ENCODE results near the gene UBA3.
A peak's percentile ranks its signal among the peaks of the same experiment; 100 is the strongest.

The UBA3 gene

DNA sequence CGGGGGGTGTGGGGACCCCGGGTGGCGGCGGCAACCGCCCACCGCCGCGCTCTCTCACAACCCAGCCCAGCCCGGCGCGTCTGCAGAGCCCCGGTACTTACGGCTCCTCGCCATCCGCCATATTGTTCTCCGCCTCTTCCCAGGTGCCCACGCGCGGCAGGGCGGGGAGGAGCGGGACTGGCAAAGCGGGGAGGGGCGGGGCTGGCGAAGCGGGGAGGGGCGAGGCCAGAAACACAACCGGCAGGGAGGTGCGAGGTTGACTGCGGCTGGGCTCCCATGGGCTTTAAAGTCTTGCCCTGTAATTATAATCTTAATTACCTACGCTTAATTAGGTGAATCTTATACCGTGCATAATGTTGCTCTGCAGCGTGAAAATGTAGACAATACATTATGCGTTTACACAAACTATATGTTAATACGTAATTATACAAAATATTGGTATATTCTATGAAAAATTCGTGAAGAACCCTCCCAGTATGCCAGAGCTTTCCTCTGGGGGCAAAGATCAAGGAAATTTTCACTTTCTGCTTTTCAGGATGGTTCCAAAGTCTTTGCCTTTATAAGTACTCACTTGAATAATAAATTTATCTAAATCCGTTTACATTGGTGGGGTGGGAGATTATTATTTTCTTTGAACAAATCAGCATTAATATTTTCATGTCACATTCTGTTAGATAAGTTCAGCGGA is at the start of gene UBA3:
Gene UBA3, minus strand, starts transcription at position 133 of the 688 bp plus-strand sequence. Its CDS starts 12 bp downstream, at position 121.
- DNase-seq: peak; percentile 97

DNA sequence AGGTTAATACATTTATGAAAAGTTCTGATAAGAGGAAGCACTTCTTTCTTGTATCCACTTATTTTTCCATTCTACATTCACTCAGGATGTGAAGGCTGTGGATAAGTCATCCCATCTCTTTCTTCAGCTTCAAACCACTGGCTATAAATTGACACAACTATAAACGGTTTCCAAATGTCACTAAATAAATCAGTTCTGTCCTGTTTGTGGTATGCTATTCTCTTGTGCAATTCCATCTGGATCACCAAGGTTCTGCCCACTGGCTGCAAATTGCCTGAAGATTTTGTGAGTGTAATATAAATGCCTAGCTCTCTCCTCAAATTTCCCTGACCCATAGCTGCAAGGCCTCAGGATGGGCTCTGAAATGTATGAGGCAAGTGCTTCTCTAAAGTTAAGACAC is 49.4 kb upstream of the UBA3 start:
- DNase-seq: no peak

DNA sequence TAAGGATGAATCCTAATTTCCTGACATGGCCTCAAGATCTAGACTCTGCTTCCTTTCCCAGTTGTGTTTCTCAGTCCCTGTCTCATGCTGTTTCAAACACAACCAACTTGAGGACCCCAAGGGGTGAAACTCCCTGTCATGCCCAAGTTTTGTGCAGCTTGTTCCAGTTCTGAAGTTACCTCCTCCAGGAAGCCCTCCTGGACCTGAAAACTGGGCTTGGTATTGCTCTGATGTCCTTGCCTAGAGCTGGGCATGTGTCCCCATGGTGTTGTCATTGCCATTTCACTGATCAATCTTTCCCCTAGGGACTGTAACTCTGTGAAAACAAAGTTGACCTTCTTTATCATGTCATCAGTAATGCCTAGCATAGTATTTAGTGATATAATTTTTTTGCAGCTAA is 48.3 kb upstream of the UBA3 start:
- DNase-seq: no peak

DNA sequence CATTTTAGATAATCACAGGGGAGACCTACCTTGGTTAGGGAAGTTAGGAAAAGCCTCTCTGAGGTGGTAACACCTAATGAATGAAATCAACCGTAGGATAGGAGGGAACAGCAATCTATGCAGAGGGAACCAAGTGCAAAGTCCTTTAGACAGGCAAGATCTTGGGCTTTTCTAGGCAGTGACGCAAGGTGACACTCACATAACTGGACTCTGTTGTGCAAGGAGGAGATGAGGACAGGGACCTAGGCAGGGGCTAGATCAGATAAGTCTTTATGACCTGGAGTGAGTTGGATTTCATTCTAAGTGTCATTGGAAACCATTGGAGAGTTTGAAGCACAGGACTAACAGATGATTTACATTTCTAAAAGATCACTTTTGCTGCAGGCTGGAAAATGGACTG is 46.8 kb upstream of the UBA3 start:
- DNase-seq: no peak

DNA sequence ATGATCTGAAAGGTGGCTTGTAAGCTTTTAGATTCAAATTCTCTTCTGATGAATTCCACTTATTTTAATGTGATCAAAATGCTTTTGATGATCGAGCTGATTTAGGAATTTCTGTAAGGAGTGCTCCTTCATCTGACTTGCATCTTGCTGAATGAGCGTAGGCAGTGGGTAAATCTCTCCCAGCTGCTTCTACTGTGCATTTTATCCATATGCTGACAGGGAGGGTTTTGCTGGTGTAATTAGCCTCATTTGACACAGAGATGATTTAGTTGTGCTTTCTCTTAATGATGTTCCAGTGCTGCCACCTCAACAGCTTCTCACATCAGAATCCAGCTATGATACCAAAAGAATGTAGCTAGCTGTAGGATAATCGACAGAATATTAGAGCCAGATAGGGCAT is 46.1 kb upstream of the UBA3 start:
- DNase-seq: no peak

DNA sequence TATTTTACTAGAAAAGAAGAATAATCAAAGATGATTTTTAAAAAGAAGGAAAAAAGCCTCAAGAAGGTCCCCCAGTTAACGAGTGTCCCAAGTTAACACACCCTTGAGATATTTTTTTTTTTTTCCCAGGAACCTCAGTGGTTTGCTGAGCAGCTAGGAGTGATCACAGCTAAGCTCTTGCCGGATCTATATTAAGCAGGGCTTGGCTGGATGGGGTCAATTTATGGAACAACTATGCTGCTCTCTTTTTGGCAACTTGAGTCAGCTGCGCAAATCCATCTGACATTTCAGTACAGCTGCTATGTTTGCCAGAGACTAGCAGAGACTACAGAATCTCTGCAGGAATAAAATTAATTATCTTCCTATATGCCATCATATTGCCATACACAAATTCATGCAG is 42.2 kb upstream of the UBA3 start, which contains the start of gene LMOD3:
Gene LMOD3, minus strand, starts transcription at position 193 of the 400 bp plus-strand sequence. CDS start 209 bp downstream, outside the sequence.
- DNase-seq: no peak

DNA sequence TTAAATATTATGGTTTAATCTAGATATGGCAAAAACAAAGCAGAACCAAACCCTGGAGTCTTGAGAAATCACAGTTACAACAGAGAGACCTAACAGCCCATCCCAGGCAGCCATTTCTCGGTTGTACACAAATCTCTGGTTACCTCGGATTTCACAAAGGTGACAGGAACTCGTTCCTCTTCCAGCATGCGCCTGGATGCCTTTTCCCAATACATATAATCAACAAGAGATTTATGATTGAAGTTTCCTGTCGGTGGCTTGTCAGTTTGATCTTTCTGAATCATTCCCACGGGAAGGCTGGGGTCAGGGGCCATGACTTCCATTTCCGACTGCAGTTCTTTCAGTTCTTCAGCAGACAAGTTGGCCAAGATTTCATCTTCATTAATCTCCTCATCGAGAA is 41.8 kb upstream of the UBA3 start:
- no peak for DNase-seq

DNA sequence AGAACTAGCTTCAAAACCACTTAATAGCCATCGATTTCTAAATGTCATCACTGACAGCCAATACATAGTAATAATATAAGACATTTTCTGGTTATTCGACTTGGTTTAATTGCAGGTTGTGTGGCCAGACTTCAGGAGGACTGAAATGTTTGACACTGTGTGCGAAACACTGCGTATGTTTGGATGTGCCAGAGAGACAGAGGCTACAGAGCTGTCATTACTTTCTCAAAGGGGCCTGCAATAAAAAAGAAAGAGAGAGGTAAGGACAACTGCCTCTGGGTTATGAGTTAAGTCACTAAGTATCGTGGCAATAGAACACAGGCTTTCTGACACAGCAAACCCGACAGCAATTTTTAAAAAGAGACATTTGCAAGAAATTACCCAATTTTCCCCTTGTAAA is 41.3 kb upstream of the UBA3 start:
- DNase-seq: no peak

DNA sequence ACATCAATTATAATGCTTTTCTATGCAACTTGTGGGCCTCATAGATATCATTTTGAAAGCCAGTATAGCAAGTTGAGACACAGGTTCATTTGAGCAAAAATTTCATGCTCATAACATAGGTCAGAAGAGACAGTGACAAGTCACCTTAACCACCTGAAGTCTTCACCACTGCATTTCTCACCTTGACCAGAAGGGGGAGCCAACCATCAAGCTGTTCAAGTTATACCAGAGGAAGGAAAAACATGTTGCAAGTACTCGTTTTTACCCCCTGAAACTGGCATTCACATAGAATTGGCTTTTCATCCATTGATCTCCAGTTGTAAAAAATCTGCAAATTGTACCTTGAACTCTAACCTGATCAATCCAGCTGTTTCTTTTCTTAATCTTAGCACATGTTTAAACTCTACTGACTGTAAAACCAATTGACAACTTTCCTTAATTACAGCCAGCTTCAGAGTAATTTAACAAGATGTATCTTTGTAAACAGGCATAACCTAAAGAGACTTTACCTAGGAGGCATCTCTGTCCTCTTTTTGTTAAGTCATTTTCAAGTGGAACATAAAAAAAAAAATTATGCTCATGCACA is 40.8 kb upstream of the UBA3 start:
- DNase-seq: peak; percentile 88

DNA sequence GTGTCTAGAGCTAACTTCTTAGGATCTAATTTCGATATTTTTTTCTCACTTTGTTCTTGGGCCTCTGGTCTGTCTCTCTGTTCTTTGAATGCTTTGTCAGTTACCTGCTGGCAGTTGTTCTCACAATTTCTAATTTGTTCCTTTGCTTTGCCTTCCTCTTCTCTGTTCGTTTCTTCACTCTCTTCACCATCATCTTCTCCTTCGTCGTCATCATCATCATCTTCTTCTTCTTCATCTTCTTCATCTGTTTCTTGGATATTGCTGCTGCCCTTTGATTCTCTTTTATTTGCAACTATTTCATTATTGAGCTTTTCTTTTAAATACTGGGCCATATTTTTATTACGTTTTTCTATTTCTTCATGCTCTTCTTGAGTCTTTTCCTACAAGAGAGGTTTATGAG is 39.5 kb upstream of the UBA3 start:
- no peak for DNase-seq

DNA sequence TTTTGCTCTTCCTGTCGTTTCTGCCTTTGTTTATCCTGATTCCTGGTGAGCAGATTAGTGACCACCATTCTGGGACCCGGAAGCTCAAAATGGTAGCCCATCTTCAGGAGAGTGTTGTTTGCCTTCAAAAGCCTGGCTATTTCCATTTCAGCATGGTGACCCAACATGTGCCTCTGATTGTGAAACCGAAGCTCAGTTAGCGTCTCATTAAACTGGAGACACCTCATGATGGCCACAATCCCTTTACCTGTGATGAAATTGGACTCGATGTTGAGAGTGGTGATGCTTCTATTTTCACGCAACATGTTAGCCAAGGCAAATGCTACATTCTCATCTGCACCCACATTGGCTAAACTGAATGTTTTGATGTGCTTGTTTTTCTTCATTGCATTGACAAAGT is 39.0 kb upstream of the UBA3 start:
- DNase-seq: no peak

DNA sequence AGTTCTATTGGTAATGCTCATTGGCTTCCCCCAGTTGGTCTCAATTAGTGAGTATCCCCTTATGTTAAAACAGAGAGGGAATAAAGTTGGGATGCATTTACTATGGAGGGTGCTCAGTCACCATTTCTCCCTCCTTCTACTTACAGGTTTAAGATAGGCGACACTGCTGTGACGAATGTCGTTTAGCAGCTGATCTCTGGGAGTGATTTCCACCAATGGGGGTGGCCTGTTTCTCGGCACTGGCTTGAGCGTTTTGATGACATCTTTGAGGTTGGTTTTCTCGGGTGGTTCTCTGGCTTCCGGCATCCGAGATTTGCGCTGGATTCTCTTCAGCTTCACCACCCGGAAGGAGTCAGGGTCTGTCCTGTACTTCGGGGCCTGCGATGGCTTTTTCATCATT is 38.4 kb upstream of the UBA3 start:
- DNase-seq: no peak

DNA sequence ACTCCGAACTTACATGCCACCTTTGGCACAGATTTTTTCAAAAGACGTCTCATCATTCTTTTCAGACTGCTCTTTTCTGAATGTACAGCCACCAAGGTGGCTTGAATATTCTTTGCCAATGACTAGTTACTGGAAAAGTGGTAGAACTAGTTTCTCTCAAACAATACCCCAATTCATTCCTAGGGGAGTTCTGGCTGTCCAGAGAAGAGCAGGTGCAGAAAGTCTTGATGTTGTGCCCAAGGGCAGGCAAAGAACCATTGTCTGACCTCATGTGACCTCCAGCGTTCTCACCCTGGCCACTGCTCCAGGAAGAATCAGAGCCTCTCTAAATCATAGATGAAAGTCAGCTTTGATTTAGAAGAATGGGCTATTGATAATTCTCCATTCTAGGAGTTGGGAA is 36.7 kb upstream of the UBA3 start:
- DNase-seq: no peak

DNA sequence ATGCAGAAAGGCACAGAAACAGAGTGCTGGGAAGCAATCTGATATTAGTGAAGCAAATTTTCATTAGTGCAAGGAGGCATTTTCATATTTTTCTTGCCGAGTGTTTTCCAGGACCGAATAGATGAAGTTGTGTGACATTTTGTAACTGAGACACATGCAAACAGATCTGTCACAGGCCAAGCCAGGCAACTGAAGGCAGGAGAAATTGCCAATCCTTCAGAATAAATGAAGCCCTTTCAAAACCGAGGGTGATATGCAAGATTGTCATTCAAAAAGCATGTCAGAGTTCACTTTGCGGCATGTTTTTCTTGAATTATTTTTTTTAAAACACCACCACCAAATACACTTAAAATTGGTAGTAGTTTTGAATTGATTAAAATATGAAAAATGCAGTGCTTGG is 36.0 kb upstream of the UBA3 start:
- no peak for DNase-seq

DNA sequence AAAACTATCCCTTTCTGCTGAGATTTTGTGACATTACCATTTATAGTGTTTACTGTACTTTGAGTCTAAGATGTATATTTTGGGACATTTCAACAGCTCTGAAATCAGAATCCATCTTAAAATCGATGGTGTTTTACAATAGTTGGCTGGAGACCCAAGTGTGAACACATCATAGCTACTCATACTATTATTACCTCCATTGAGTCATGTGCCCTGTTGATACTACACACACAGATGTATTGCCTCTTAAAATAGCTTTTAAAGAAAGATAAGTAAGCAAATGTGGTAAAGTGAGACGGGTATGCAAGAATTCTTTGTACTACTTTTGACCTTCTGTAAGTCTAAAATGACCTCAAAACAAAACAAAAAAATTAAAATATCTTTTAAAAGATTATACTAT is 35.6 kb upstream of the UBA3 start:
- no peak for DNase-seq

DNA sequence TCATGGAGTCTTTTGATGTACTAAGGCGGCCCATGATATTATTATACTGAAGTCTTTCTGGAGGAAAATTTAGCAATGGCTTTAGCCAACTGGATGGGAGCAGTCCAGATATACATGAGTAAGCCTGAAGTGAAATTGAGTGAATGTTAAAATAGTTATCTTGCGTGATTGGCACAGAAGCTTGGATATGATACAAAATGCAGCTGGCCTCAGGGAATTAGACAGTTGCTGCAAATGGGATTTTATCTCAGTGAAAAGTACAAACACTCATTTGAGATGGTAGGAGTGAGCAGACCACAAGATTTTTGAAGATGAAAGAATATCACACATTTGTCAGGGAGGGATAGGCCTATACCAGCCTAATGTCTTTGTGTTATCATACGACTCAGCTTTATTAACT is 33.4 kb upstream of the UBA3 start:
- peak; percentile 72 for DNase-seq

DNA sequence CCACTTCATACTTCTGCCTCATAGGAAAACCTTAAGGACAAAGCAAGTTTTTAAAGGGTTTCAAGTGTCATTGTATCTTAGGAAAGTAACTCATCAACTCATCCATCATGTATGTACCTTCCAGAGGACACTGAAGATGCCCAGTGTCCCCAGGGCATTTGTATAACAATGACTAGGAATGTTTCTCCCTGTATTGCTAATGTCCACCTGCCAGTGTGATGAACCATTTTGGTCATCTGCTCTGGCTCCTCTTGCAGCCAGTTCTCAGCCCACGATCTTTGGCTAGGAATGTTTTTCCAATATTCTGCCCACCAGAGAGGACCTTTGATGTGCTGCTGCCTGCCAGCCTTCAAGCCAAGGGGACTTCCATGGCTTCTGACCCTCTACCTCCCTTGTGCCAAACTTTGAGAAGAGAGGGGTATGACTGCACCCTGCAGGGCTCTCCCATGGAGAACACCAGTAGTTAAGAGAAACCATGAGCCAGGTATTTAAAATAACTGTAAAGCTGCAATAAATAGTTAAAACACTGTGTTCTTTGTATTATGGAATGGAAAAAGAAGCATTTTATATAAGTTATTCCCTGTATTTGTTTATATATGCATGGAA is 30.9 kb upstream of the UBA3 start:
- DNase-seq: peak; percentile 33

DNA sequence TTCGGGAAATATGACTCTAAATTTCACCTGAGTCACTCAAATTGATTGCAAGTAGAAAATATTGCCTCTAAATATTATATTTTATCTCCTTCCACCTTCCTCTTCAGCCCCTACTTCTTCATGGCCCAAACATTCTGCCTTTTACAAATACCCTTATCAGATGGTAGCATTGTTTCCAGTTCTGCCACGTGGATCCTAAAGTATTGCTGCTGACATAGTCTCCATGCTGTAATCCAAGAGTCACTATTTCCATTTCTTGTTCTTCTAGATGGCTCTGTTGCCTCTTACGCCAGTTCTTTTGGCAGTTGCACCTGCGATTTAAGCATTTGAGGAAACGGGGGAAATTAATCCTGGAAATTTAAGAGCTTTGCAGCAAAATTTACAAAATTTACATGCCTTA is 28.6 kb upstream of the UBA3 start:
- peak; percentile 72 for DNase-seq

DNA sequence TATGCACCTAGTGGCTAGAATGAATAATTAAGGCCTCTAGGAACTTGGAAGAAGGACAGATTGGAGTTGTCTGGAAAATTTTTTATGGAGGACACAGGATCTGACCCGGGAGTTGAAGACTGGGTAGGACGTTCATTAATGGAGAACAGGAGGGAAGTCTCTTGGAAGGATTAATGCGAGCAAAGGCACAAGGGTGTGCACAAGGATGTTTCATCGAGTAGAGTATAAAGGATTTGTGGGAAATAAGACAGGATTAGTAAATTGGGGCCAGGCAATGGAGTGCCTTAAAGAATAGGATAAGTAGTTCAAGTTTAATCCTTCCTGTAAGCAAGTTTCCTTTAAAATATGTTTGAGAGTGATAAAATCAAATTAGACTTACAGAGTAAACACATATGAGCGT is 27.7 kb upstream of the UBA3 start:
- DNase-seq: no peak

DNA sequence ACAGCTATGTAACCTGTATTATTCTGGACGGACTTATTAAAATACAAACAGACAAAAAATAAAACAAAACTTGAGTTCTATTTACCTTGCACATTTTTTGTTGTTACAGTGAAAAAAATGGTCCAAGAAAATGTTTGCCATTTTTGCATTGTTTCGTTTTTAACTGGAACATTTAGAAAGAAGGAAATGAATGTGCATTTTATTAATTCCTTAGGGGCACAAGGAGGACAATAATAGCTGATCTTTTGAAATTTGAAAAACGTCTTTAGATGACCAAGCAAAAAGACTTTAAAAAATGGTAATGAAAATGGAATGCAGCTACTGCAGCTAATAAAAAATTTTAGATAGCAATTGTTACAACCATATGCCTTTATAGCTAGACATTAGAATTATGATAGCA is 25.2 kb upstream of the UBA3 start:
- no peak for DNase-seq

DNA sequence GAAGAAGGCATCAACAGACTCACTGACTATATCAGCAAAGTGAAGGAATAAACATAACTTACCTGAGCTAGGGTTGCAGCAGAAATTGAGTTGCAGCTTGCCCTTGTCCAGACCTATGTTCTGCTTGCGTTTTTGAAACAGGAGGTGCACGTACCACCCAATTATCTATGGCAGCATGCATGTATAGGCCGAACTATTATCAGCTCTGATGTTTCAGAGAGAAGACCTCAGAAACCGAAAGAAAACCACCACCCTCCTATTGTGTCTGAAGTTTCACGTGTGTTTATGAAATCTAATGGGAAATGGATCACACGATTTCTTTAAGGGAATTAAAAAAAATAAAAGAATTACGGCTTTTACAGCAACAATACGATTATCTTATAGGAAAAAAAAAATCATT is 24.4 kb upstream of the UBA3 start:
- DNase-seq: peak; percentile 67

DNA sequence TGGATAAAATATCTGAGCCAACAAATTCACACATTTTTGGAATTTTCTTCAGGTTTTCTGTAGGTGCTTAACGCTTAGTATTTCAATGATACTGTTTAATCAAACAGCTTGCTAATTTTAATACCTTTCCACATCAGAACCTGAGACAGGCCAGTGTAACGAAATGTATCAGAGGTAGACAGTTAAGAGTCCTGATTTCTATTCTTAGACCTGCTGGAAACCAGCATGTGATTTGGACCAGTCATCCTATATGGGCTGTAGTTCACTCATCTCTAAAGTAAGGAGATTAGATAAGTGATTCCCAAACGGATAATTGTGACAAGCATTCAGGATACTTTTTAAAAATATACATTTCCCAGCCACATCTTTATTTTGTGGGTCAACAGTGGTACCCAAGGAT is 23.0 kb upstream of the UBA3 start:
- no peak for DNase-seq

DNA sequence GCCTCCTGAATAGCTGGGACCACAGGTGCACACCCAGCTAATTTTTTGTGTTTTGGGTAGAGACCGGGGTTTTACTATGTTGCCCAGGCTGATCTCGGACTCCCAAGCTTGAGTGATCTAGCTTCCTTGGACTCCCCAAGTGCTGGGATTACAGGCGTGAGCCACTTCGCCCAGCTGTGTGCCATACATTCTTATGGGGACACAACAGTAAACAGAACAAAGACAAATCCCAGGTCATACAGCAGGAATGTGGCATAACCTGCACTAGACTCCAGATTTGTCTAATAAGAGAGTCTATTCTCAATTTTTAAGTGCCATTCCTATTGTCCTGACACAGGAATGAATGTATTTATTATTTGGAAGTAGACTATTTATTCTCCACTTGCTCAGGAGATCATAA is 22.2 kb upstream of the UBA3 start:
- no peak for DNase-seq

DNA sequence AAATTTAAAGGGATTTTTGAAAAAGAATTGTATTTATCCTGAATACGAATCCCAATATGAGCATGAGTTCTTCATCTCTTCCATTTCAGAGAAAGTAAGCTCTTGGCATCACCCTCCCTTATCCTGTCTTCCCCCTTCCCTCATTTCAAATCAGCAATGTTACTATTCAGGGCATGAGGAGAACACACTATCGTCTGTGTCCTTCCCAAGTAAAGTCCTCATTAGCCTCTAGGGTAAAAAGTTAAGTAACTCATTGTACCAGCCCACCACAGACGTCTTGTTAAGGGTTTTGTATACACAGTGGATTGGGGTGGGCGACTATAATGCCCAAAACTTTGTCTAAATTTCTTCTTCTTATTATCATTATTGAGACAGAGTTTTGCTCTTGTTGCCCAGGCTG is 19.4 kb upstream of the UBA3 start:
- no peak for DNase-seq

Data from hematopoietic multipotent progenitor cell treated with erythropoietin and hydrocortisone succinate and interleukin-3 and kit ligand, for 4 days (in vitro differentiated cells).